OCI-LY7 (cell line): ENCODE results near the gene MIEF2. TPM values are rescaled to one million over a fixed set of nuclear protein-coding genes. Genes with fewer than 3 reads are reported as not detected.

ENCODE experiments used
- BruUV-seq: library from RNA; stranded (reverse); fragments of 400-500 nt; replicated peaks from 2 replicates; lab custom pipeline; 2021; lab: Mats Ljungman, UMichigan
- CTCF ChIA-PET: fragments of 300-600 bp; sonication (Branson Sonifier 250); formaldehyde crosslinking; loops from one replicate; lab custom pipeline; 2022; ENCODE audit warnings: antibody characterized with exemption; ENCODE audit not compliant: unreplicated experiment; lab: Charles Lee
- POLR2A ChIA-PET: fragments of 300-600 bp; sonication (Branson Sonifier 250); formaldehyde crosslinking; loops from one replicate; lab custom pipeline; 2022; ENCODE audit warnings: antibody characterized with exemption; lab: Charles Lee
- DNase-seq: peaks from one replicate; pipeline ENCODE4 v3.0.0-alpha.2; 2015; ENCODE audit warnings: low spot score
- H2AFZ ChIP-seq: fragments of 200-600 bp; sonication (generic), shearing (Covaris generic); 2 replicates; pipeline ENCODE4 v1.6.1; 2014; ENCODE audit warnings: mild to moderate bottlenecking, antibody characterized with exemption, low read length, moderate library complexity
- H3K27ac ChIP-seq: fragments of 200-600 bp; sonication (generic); 2 replicates; pipeline ENCODE4 v1.5.1; 2014; ENCODE audit warnings: mixed run types, low read depth, mild to moderate bottlenecking, moderate library complexity, low read length, inconsistent platforms; ENCODE audit not compliant: poor library complexity, severe bottlenecking
- H3K36me3 ChIP-seq: fragments of 200-600 bp; sonication (generic); 2 replicates; pipeline ENCODE4 v1.6.1; 2014; ENCODE audit warnings: mild to moderate bottlenecking, antibody characterized with exemption, low read length, moderate library complexity, mixed read lengths; ENCODE audit not compliant: insufficient read depth
- H3K4me1 ChIP-seq: fragments of 200-600 bp; sonication (generic); 2 replicates; pipeline ENCODE4 v1.5.1; 2014; ENCODE audit warnings: mild to moderate bottlenecking, low read length; ENCODE audit not compliant: insufficient read depth, poor library complexity, severe bottlenecking
- H3K4me2 ChIP-seq: fragments of 200-600 bp; sonication (generic); 2 replicates; pipeline ENCODE4 v1.6.1; 2014; ENCODE audit warnings: mild to moderate bottlenecking, low read length
- H3K4me3 ChIP-seq: fragments of 200-600 bp; sonication (generic); 2 replicates; pipeline ENCODE4 v1.5.1; 2014; ENCODE audit warnings: mild to moderate bottlenecking, low read depth, low read length; ENCODE audit not compliant: poor library complexity, severe bottlenecking
- H3K79me2 ChIP-seq: fragments of 200-600 bp; sonication (generic); 2 replicates; pipeline ENCODE4 v1.6.1; 2016; ENCODE audit warnings: low read depth, mild to moderate bottlenecking, low read length, moderate library complexity, mixed read lengths; ENCODE audit not compliant: insufficient read depth
- H3K9me2 ChIP-seq: fragments of 200-600 bp; sonication (generic); 2 replicates; pipeline ENCODE4 v1.6.1; 2016; ENCODE audit warnings: mild to moderate bottlenecking, low read length, mixed read lengths; ENCODE audit not compliant: insufficient read depth
- H3K9me3 ChIP-seq: fragments of 200-600 bp; sonication (generic); 2 replicates; pipeline ENCODE4 v1.6.1; 2014; ENCODE audit warnings: mild to moderate bottlenecking, mixed run types, low read length, mixed read lengths
- H4K20me1 ChIP-seq: fragments of 200-600 bp; sonication (generic); 2 replicates; pipeline ENCODE4 v1.6.1; 2014; ENCODE audit warnings: mild to moderate bottlenecking, antibody characterized with exemption, low read length, moderate library complexity, mixed read lengths; ENCODE audit not compliant: insufficient read depth
- EZH2phosphoT487 ChIP-seq: fragments of 200-600 bp; sonication (generic); IDR thresholded peaks from 2 replicates; pipeline ENCODE4 v1.6.1; 2018; ENCODE audit warnings: low read depth, borderline replicate concordance, mild to moderate bottlenecking, mixed run types, antibody characterized with exemption, low read length, moderate library complexity, mixed read lengths
- intact Hi-C: fragments of 100-400 bp; cut with micrococcal nuclease; formaldehyde crosslinking; loops from one replicate; pipeline ENCODE4 v1.10.0; 2022; ENCODE audit not compliant: unreplicated experiment
- total RNA-seq, 2 experiments: library from RNA; depleted of rRNA in 1 of 2; stranded (reverse); fragments of >200 nt in 1 of 2; shearing (Covaris generic) in 1 of 2; gene quantifications; 2 replicates each; pipeline ENCODE4 v1.2.3, GENCODE V29; 2014 to 2022
- TF ChIP-seq, protein P1 (sequence below): fragments of 200-600 bp; sonication (generic); conservative IDR thresholded peaks from 2 replicates; pipeline ENCODE4 v1.5.1; 2014; ENCODE audit warnings: mild to moderate bottlenecking, antibody characterized with exemption, low read length, moderate library complexity, mixed read lengths

MIEF2 gene
- total RNA-seq, 2 experiments from 2014 or later = 7.9 to 11.8 TPM

DNA sequence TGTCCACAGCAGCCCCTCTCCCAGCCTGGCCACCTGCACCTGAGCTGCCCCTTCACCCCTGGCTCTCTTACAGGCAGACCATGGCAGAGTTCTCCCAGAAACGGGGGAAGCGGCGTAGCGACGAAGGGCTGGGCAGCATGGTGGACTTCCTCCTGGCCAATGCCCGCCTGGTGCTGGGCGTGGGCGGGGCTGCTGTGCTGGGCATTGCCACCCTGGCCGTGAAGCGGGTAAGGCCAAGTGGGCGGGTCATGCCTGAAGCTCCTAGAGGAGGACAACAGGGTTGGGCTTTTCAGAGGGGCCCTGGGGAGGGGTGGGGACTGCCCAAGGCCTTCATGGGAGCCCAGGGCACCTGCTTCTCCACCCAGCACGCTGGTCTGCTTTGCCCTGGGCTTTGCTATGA is 2.2 kb downstream of the MIEF2 start:
- H3K4me1 ChIP-seq = peaks cover 24% of the 10 kb centered on the region
- H3K36me3 ChIP-seq = no peaks in the 10 kb centered on the region; the same call in 1 of the 2 replicates
- BruUV-seq = no TSS peak
- no peak for TF ChIP-seq EZH2phosphoT487
- TF ChIP-seq, protein P1, sequence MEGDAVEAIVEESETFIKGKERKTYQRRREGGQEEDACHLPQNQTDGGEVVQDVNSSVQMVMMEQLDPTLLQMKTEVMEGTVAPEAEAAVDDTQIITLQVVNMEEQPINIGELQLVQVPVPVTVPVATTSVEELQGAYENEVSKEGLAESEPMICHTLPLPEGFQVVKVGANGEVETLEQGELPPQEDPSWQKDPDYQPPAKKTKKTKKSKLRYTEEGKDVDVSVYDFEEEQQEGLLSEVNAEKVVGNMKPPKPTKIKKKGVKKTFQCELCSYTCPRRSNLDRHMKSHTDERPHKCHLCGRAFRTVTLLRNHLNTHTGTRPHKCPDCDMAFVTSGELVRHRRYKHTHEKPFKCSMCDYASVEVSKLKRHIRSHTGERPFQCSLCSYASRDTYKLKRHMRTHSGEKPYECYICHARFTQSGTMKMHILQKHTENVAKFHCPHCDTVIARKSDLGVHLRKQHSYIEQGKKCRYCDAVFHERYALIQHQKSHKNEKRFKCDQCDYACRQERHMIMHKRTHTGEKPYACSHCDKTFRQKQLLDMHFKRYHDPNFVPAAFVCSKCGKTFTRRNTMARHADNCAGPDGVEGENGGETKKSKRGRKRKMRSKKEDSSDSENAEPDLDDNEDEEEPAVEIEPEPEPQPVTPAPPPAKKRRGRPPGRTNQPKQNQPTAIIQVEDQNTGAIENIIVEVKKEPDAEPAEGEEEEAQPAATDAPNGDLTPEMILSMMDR = no peak
- no peaks in the 10 kb centered on the region for H3K9me3 ChIP-seq
- H4K20me1 ChIP-seq = no peaks in the 10 kb centered on the region
- ChIA-PET POLR2A (no interaction called here), CTCF (interaction anchor here (0.5 kb wide), 1 partner anchor 716 kb away, joined by 3 read pairs; no protein-coding TSS in a partner anchor)
- no peak overlapping the region for H2AFZ ChIP-seq
- DNase-seq = no peak
- H3K4me3 ChIP-seq = no peak overlapping the region
- no peak overlapping the region for H3K27ac ChIP-seq
- intact Hi-C loops = no loop called here
- peaks cover 7% of the 10 kb centered on the region; the same call in 1 of the 2 replicates for H3K79me2 ChIP-seq
- no peaks in the 10 kb centered on the region for H3K9me2 ChIP-seq
- H3K4me2 ChIP-seq = no peak overlapping the region

DNA sequence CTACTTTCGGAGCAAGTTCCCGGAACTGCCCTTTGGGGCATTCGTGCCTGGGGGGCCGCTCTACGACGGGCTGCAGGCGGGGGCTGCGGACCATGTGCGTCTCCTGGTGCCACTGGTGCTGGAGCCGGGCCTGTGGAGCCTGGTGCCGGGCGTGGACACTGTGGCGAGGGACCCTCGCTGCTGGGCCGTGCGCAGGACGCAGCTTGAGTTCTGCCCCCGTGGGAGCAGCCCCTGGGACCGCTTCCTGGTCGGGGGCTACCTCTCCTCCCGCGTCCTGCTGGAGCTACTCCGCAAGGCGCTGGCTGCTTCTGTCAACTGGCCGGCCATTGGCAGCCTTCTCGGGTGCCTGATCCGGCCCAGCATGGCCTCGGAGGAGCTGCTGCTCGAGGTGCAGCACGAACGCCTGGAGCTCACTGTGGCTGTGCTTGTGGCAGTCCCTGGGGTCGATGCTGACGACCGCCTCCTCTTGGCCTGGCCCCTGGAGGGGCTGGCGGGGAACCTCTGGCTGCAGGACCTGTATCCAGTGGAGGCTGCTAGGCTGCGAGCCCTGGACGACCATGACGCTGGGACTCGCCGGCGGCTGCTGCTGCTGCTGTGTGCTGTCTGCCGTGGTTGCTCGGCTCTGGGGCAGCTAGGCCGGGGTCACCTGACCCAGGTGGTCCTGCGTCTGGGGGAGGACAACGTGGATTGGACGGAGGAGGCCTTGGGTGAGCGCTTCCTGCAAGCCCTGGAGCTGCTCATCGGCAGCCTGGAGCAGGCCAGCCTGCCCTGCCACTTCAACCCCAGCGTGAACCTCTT is 3.6 kb downstream of the MIEF2 start:
- no peak overlapping the region for H3K27ac ChIP-seq
- POLR2A ChIA-PET = no interaction called here
- intact Hi-C loops = no loop called here
- no peaks in the 10 kb centered on the region for H3K9me2 ChIP-seq
- no peaks in the 10 kb centered on the region for H3K79me2 ChIP-seq
- TF ChIP-seq EZH2phosphoT487 = no peak
- TF ChIP-seq, protein P1 = no peak
- H3K36me3 ChIP-seq = no peaks in the 10 kb centered on the region; the same call in 1 of the 2 replicates
- peaks cover 18% of the 10 kb centered on the region for H3K4me1 ChIP-seq
- CTCF ChIA-PET = no interaction called here
- no peak overlapping the region for H2AFZ ChIP-seq
- no peak for DNase-seq
- no peaks in the 10 kb centered on the region for H4K20me1 ChIP-seq
- no TSS peak for BruUV-seq
- no peaks in the 10 kb centered on the region for H3K9me3 ChIP-seq
- no peak overlapping the region for H3K4me2 ChIP-seq
- H3K4me3 ChIP-seq = no peak overlapping the region

DNA sequence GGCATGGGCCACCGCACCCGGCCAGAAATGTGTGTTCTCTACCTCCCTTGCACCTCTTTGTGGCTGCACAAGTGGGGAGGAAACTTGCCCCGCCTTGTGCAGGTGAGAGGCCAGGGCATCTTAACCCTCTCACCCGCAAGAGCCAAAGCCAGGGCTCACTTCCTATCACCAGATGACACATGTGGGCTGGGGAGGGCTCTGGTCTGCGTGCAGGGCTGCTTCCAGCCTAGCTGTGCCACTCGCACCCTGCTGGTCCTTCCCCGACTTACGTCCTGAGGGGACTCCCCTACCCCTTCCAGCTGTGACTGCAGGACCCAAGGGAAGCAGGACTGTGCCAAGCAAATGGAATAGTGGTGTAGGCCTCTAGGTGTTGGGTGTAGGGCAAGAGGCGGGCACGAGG is 6.9 kb downstream of the MIEF2 start:
- Histone ChIP-seq H3K36me3 (peaks cover 14% of the 10 kb centered on the region; the same call in 1 of the 2 replicates), H3K4me1 (no peaks in the 10 kb centered on the region), H3K27ac (no peak overlapping the region), H3K9me2 (no peaks in the 10 kb centered on the region), H3K4me2 (no peak overlapping the region), H4K20me1 (no peaks in the 10 kb centered on the region), H3K79me2 (no peaks in the 10 kb centered on the region), H2AFZ (no peak overlapping the region), H3K9me3 (no peaks in the 10 kb centered on the region), H3K4me3 (no peak overlapping the region)
- ChIA-PET CTCF (no interaction called here), POLR2A (interaction anchor here (0.6 kb wide), 1 partner anchor 1826 kb away, joined by 3 read pairs; no protein-coding TSS in a partner anchor)
- no peak for DNase-seq
- no peak for TF ChIP-seq EZH2phosphoT487
- TF ChIP-seq, protein P1 = no peak
- intact Hi-C loops = no loop called here
- BruUV-seq = no TSS peak
